A204.1 (cell line): Measurements from ENCODE around the gene ACOT12.
"Not testable (repeated sequence)": the region's sequence is repeated elsewhere in the genome, so short reads cannot be mapped to it uniquely, and the experiment has no call there.

Experiments used
- FAIRE-seq: peaks from 2 replicates; lab custom pipeline; 2012; peaks lifted over from hg19 to GRCh38; lab: Jason Lieb, UNC

The ACOT12 gene

GRCh38 chr5:81393783-81394718 lies at the start of gene ACOT12:
ACOT12 (minus strand) TSS chr5:81394134; CDS start chr5:81394114, 20 bp downstream.
- no peak for FAIRE-seq

- FAIRE-seq, result no peak
Observed at GRCh38 chr5:81435023-81435422, 41.1 kb upstream of the ACOT12 start.

GRCh38 chr5:81429985-81430384 lies 36.1 kb upstream of the ACOT12 start:
- peak; percentile 91 for FAIRE-seq

- FAIRE-seq, result peak; percentile 19
Observed at GRCh38 chr5:81429363-81429762, 35.4 kb upstream of the ACOT12 start.

- no peak for FAIRE-seq
Observed at GRCh38 chr5:81428861-81429260, 34.9 kb upstream of the ACOT12 start.

GRCh38 chr5:81428446-81428845 lies 34.5 kb upstream of the ACOT12 start:
- FAIRE-seq, result no peak

- no peak for FAIRE-seq
Observed at GRCh38 chr5:81427566-81427965, 33.6 kb upstream of the ACOT12 start.

- no peak for FAIRE-seq
Observed at GRCh38 chr5:81426359-81427030, 32.6 kb upstream of the ACOT12 start.

- peak; percentile 97 for FAIRE-seq
Observed at GRCh38 chr5:81425569-81425968, 31.6 kb upstream of the ACOT12 start.

- FAIRE-seq, result no peak
Observed at GRCh38 chr5:81424728-81425127, 30.8 kb upstream of the ACOT12 start.

- FAIRE-seq, result no peak
Observed at GRCh38 chr5:81422671-81423070, 28.7 kb upstream of the ACOT12 start.

GRCh38 chr5:81420039-81420667 lies 26.2 kb upstream of the ACOT12 start:
- FAIRE-seq, result no peak

- no peak for FAIRE-seq
Observed at GRCh38 chr5:81418606-81419005, 24.7 kb upstream of the ACOT12 start.

- no peak for FAIRE-seq
Observed at GRCh38 chr5:81417052-81417451, 23.1 kb upstream of the ACOT12 start.

- no peak for FAIRE-seq
Observed at GRCh38 chr5:81409896-81410295, 16.0 kb upstream of the ACOT12 start.

- no peak for FAIRE-seq
Observed at GRCh38 chr5:81409361-81409760, 15.4 kb upstream of the ACOT12 start.

GRCh38 chr5:81408496-81408895 lies 14.6 kb upstream of the ACOT12 start:
- no peak for FAIRE-seq

GRCh38 chr5:81407811-81408210 lies 13.9 kb upstream of the ACOT12 start:
- FAIRE-seq, result not testable (repeated sequence)

GRCh38 chr5:81405126-81405891 lies 11.4 kb upstream of the ACOT12 start:
- FAIRE-seq, result no peak

GRCh38 chr5:81402192-81402930 lies 8.4 kb upstream of the ACOT12 start:
- no peak for FAIRE-seq

- FAIRE-seq, result no peak
Observed at GRCh38 chr5:81401266-81401665, 7.3 kb upstream of the ACOT12 start.
